Nephron progenitor cell (in vitro differentiated cells): Measurements from ENCODE around the gene CDC34.
A peak's percentile ranks its signal among the peaks of the same experiment; 100 is the strongest.

Source experiments
- DNase-seq: peaks from one replicate; pipeline ENCODE4 v3.0.0; 2021
- H3K27ac Mint-ChIP-seq: 2 replicates; pipeline ENCODE4 v1.8.0; 2021; ENCODE audit warnings: mild to moderate bottlenecking, moderate library complexity, mixed read lengths
- H3K27me3 Mint-ChIP-seq: 2 replicates; pipeline ENCODE4 v1.8.0; 2021; ENCODE audit warnings: mild to moderate bottlenecking, low read depth, mixed read lengths; ENCODE audit not compliant: poor library complexity
- H3K36me3 Mint-ChIP-seq: 2 replicates; pipeline ENCODE4 v1.8.0; 2021; ENCODE audit warnings: low read depth, mixed read lengths
- H3K4me1 Mint-ChIP-seq: 2 replicates; pipeline ENCODE4 v1.8.0; 2021; ENCODE audit warnings: mixed read lengths
- H3K4me3 Mint-ChIP-seq: 2 replicates; pipeline ENCODE4 v1.8.0; 2021; ENCODE audit warnings: mild to moderate bottlenecking, moderate library complexity, mixed read lengths
- H3K9me3 Mint-ChIP-seq: 2 replicates; pipeline ENCODE4 v1.8.0; 2021; ENCODE audit warnings: mild to moderate bottlenecking, moderate library complexity, mixed read lengths
- TF ChIP-seq, protein P1 (sequence below): fragments of 200-600 bp; sonication (generic); IDR thresholded peaks from 2 replicates; pipeline ENCODE4 v1.5.0; 2021; ENCODE audit warnings: antibody characterized with exemption

CDC34 gene

DNA sequence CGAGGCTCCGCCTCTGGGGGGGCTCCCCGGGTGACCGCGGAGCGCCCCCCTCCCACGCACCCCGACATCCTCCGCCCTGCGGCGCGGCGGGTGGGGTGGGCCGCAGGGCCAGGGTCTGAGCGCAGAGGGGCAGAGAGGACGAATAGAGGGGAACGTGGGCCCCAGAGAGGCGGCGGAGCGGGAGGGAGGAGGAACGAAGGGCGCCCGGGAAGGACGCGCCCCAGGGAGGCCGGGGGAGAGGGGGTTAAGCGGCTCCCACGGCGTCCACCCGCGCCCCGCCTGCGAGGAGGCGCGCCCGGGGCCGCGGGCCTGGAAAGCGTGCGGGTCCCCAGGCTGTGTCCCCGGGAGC is 59.2 kb downstream of the CDC34 start:
- H3K36me3 Mint-ChIP-seq: no peaks in the 10 kb centered on the region
- peaks cover 71% of the 10 kb centered on the region for H3K27me3 Mint-ChIP-seq
- TF ChIP-seq, protein P1, sequence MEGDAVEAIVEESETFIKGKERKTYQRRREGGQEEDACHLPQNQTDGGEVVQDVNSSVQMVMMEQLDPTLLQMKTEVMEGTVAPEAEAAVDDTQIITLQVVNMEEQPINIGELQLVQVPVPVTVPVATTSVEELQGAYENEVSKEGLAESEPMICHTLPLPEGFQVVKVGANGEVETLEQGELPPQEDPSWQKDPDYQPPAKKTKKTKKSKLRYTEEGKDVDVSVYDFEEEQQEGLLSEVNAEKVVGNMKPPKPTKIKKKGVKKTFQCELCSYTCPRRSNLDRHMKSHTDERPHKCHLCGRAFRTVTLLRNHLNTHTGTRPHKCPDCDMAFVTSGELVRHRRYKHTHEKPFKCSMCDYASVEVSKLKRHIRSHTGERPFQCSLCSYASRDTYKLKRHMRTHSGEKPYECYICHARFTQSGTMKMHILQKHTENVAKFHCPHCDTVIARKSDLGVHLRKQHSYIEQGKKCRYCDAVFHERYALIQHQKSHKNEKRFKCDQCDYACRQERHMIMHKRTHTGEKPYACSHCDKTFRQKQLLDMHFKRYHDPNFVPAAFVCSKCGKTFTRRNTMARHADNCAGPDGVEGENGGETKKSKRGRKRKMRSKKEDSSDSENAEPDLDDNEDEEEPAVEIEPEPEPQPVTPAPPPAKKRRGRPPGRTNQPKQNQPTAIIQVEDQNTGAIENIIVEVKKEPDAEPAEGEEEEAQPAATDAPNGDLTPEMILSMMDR: no peak
- no peak overlapping the region for H3K4me3 Mint-ChIP-seq
- H3K4me1 Mint-ChIP-seq: no peaks in the 10 kb centered on the region
- H3K9me3 Mint-ChIP-seq: no peaks in the 10 kb centered on the region
- DNase-seq: no peak
- H3K27ac Mint-ChIP-seq: no peak overlapping the region

DNA sequence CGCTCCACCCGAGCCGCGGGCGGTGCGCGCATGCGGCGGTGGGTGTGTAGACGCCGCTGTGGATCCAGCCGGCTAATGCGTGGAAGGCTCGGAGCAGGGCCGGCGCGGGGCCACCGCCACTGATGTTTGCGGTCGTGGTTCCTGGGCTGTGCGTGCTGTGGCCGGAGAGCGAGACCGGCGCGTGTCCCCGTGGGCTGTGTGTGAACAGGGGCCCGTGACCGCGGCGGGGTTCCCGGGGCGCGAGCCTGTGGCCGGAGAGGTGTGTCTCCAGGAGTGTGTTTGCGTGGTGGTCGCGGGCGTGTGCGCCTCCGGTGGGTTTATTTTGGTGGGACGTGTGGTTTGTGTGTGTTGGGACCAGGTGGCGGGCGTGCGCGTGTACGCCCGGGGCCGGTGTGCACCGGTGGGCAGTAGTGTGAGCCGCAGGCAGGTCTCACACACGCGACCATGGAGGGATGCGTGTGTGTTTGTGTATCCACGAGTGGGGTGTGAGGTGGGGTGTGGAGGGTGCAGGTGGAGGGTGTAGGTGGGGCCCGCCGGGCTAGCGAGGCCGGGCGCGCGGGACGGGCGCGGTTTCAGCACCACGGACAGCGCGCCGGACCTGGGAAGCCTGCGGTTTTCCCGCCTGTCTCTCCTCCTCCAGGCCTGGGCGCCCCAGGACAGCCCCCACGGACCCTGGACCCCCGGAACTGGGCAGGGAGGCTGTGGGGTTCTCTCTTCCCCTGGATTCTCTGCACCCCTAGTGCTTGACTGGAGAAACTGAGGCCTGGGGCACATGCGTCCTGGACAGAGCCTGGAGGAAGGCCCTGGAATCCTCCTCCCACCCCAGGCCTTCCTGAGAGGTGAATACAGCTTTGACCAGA is 59.8 kb downstream of the CDC34 start:
- peak overlapping the region; percentile 52 for H3K4me3 Mint-ChIP-seq
- H3K9me3 Mint-ChIP-seq: no peaks in the 10 kb centered on the region
- no peak overlapping the region for H3K27ac Mint-ChIP-seq
- TF ChIP-seq, protein P1: no peak
- peak; percentile 81 for DNase-seq
- no peaks in the 10 kb centered on the region for H3K36me3 Mint-ChIP-seq
- H3K4me1 Mint-ChIP-seq: no peaks in the 10 kb centered on the region
- peaks cover 75% of the 10 kb centered on the region for H3K27me3 Mint-ChIP-seq
